KMS-11 (cell line): ENCODE data around the gene ARHGAP42.

ENCODE experiments used
- H2AFZ ChIP-seq: fragments of 200-600 bp; sonication (generic); 2 replicates; pipeline ENCODE4 v1.6.1; 2016; ENCODE audit warnings: antibody characterized with exemption, mixed run types, low read depth
- H3K27ac ChIP-seq: fragments of 200-600 bp; sonication (generic); 2 replicates; pipeline ENCODE4 v1.6.1; 2016; ENCODE audit warnings: mild to moderate bottlenecking, mixed run types
- H3K27me3 ChIP-seq: fragments of 200-600 bp; sonication (generic); 2 replicates; pipeline ENCODE4 v1.6.1; 2017; ENCODE audit warnings: mild to moderate bottlenecking, low read depth, mixed run types, moderate library complexity; ENCODE audit not compliant: insufficient read depth
- H3K36me3 ChIP-seq: fragments of 200-600 bp; sonication (generic); 2 replicates; pipeline ENCODE4 v1.6.1; 2017; ENCODE audit warnings: mild to moderate bottlenecking, mixed run types; ENCODE audit not compliant: insufficient read depth
- H3K4me1 ChIP-seq: fragments of 200-600 bp; sonication (generic); 2 replicates; pipeline ENCODE4 v1.6.1; 2016; ENCODE audit warnings: mild to moderate bottlenecking, low read depth, mixed run types; ENCODE audit not compliant: poor library complexity, severe bottlenecking
- H3K4me2 ChIP-seq: fragments of 200-600 bp; sonication (generic); 2 replicates; pipeline ENCODE4 v1.7.0; 2016; ENCODE audit warnings: mild to moderate bottlenecking, mixed run types
- H3K4me3 ChIP-seq: fragments of 200-600 bp; sonication (generic); IDR thresholded peaks from 2 replicates; pipeline ENCODE4 v1.6.1; 2017; ENCODE audit warnings: low read depth, low read length, mixed read lengths; ENCODE audit not compliant: insufficient read depth
- H3K79me2 ChIP-seq: fragments of 200-600 bp; sonication (generic); 2 replicates; pipeline ENCODE4 v1.6.1; 2016; ENCODE audit warnings: low read depth, mixed run types; ENCODE audit not compliant: insufficient read depth
- H3K9ac ChIP-seq: fragments of 200-600 bp; sonication (generic); 2 replicates; pipeline ENCODE4 v1.6.1; 2016; ENCODE audit warnings: mild to moderate bottlenecking, mixed run types
- H4K20me1 ChIP-seq: fragments of 200-600 bp; sonication (generic); 2 replicates; pipeline ENCODE4 v1.6.1; 2016; ENCODE audit warnings: mild to moderate bottlenecking, mixed run types; ENCODE audit not compliant: insufficient read depth
- TF ChIP-seq, protein P1 (sequence below): fragments of 200-600 bp; sonication (generic); conservative IDR thresholded peaks from 2 replicates; pipeline ENCODE4 v1.6.1; 2017; ENCODE audit warnings: low read depth, mild to moderate bottlenecking, antibody characterized with exemption, low read length, moderate library complexity, mixed read lengths

ARHGAP42 gene

DNA sequence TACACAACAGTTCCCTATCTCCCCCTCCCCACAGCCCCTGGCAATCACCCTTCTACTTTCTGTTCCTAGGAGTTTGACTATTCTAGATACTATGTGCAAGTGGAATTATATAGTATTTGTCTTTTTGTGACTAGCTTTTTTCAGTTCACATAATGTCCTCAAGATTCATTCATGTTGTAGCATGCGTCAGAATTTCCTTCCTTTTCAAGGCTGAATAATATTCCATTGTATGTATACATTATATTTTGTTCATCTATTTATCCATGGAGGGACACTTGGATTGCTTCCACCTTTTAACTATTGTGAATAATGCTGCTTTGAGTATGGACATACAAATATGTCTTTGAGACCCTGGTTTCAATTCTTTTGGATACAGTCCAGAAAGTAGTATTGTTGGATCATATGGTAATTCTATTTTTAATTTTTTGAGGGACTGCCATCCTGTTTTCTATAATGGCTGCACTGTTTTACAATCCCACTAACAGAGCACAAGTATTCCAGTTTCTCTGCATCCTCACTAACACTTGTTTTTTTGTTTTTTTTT lies 128.8 kb downstream of the ARHGAP42 start:
- TF ChIP-seq, protein P1, sequence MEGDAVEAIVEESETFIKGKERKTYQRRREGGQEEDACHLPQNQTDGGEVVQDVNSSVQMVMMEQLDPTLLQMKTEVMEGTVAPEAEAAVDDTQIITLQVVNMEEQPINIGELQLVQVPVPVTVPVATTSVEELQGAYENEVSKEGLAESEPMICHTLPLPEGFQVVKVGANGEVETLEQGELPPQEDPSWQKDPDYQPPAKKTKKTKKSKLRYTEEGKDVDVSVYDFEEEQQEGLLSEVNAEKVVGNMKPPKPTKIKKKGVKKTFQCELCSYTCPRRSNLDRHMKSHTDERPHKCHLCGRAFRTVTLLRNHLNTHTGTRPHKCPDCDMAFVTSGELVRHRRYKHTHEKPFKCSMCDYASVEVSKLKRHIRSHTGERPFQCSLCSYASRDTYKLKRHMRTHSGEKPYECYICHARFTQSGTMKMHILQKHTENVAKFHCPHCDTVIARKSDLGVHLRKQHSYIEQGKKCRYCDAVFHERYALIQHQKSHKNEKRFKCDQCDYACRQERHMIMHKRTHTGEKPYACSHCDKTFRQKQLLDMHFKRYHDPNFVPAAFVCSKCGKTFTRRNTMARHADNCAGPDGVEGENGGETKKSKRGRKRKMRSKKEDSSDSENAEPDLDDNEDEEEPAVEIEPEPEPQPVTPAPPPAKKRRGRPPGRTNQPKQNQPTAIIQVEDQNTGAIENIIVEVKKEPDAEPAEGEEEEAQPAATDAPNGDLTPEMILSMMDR = no peak
- Histone ChIP-seq H3K79me2 (no peaks in the 10 kb centered on the region), H2AFZ (no peak overlapping the region), H4K20me1 (no peaks in the 10 kb centered on the region), H3K4me3 (no peak overlapping the region), H3K27ac (no peak overlapping the region), H3K4me2 (no peak overlapping the region), H3K9ac (no peak overlapping the region), H3K27me3 (no peaks in the 10 kb centered on the region), H3K4me1 (no peaks in the 10 kb centered on the region), H3K36me3 (no peaks in the 10 kb centered on the region)

DNA sequence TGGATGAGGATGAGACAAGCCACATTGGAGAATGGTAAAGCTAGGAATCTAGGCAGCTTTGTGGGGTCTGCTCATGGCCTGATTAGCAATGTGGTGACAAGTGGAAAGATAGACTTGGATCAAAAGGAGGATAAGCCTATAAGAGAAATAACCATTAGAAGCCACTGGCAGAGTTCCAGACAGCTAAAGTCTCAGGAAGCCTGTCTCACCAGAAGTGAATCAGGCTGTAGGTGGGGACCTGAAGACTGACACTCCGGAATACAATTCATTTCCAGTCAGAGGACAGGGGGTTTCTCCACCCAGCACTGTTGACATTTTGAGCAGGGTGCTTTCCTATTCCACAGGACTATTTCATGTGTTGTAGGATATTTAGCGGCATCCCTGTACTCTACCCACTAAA lies 129.7 kb downstream of the ARHGAP42 start:
- Histone ChIP-seq H3K4me3 (no peak overlapping the region), H3K4me2 (no peak overlapping the region), H3K27ac (no peak overlapping the region), H3K27me3 (no peaks in the 10 kb centered on the region), H3K9ac (no peak overlapping the region), H3K36me3 (no peaks in the 10 kb centered on the region), H3K4me1 (no peaks in the 10 kb centered on the region), H3K79me2 (no peaks in the 10 kb centered on the region), H4K20me1 (no peaks in the 10 kb centered on the region), H2AFZ (no peak overlapping the region)
- TF ChIP-seq, protein P1 = no peak

DNA sequence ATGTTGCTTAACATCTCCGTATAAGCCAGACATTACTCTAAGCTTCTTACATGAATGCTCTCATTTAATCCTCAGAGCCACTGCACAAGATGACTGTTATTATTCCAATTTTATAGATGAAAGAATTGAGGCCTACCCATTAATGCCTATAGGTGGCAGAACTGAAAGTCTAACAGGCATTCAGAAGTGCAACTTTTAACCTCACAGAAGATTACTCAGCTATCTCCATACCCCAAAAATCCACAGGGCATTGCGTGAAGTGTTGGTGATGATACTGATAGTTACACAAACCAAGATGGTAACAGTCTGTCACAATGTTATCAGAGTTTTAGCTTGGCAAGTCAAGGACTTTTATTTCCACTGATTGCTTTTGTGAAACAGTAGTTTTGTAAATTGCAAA lies 130.5 kb downstream of the ARHGAP42 start:
- no peaks in the 10 kb centered on the region for H3K4me1 ChIP-seq
- H3K4me3 ChIP-seq = no peak overlapping the region
- no peaks in the 10 kb centered on the region for H3K79me2 ChIP-seq
- TF ChIP-seq, protein P1 = no peak
- H3K27me3 ChIP-seq = no peaks in the 10 kb centered on the region
- H3K4me2 ChIP-seq = no peak overlapping the region
- H3K9ac ChIP-seq = no peak overlapping the region
- H4K20me1 ChIP-seq = no peaks in the 10 kb centered on the region
- H3K36me3 ChIP-seq = no peaks in the 10 kb centered on the region
- no peak overlapping the region for H3K27ac ChIP-seq
- H2AFZ ChIP-seq = no peak overlapping the region

DNA sequence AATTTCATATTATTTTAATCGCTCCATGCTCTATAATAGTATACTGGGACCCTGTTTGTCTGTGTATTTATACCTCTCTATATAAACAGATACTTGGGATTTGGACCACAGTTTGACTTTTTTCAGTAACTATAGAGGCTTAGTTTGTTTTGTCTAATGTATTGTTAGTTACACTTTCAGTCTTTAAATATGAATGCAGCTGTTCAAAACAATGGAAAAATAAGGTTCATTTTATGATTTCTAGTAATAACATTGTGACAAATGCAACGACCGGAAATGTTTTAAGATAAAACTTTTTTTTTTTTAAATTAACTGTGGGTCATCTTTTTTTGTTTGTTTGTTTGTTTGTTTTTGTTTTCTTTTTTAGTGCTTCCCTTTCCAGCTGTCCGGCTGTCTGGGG lies 133.5 kb downstream of the ARHGAP42 start:
- H3K27ac ChIP-seq = no peak overlapping the region
- TF ChIP-seq, protein P1 = no peak
- H2AFZ ChIP-seq = no peak overlapping the region
- H3K36me3 ChIP-seq = no peaks in the 10 kb centered on the region
- no peaks in the 10 kb centered on the region for H3K4me1 ChIP-seq
- H3K27me3 ChIP-seq = no peaks in the 10 kb centered on the region
- H4K20me1 ChIP-seq = no peaks in the 10 kb centered on the region
- no peak overlapping the region for H3K4me3 ChIP-seq
- no peak overlapping the region for H3K9ac ChIP-seq
- no peaks in the 10 kb centered on the region for H3K79me2 ChIP-seq
- H3K4me2 ChIP-seq = no peak overlapping the region

DNA sequence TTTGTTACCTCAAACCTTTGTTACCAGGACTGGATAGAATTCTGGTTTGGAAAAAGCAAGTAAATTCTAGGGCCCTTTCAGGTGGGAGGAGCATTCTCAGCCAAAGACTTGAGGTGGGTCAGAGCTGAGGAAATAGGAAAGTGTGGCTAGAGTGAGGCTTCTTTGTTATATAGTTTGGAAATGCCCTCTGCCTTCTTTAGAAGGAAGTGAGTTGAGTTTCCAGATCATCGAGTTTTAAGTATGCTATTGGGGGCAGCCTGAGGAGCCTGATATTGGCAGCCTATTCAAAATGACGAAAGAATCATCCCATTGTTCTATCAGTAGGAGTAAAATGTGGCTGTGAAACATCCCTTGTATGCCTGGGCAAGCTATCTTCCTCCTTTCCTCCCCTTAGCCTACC lies 134.1 kb downstream of the ARHGAP42 start:
- Histone ChIP-seq H3K4me2 (no peak overlapping the region), H3K79me2 (no peaks in the 10 kb centered on the region), H3K4me3 (no peak overlapping the region), H3K4me1 (no peaks in the 10 kb centered on the region), H3K27ac (no peak overlapping the region), H3K36me3 (no peaks in the 10 kb centered on the region), H2AFZ (no peak overlapping the region), H3K27me3 (no peaks in the 10 kb centered on the region), H4K20me1 (no peaks in the 10 kb centered on the region), H3K9ac (no peak overlapping the region)
- TF ChIP-seq, protein P1 = no peak
